Measurements from ENCODE around the gene ZSWIM5.

The ZSWIM5 gene

DNA sequence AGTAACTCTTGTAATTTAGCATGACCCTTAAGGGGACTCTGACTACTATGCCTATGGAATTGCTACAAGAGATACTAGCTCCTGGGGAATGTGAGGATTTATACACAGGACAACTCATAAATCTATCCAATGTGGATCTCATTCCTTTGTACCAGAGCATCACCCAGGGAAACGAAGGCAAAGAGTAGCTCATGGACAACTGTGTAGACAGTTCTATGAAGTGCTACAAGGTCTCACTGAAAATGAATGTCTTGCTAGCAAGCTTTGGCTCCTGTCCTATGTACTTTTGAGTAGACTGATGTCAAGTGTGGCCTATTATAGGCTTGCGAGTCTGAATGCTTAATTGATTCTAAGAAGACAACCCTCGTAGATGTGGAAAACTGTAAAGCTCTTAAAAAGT, 93.7 kb downstream of the ZSWIM5 start:
- TF ChIP-seq GATA3 (IDR thresholded peaks at IDR 0.05; ENCODE audit: low read depth, low read length) (no peak), GATA2 (IDR thresholded peaks at IDR 0.05; ENCODE audit: low read depth, low read length) (no peak)

DNA sequence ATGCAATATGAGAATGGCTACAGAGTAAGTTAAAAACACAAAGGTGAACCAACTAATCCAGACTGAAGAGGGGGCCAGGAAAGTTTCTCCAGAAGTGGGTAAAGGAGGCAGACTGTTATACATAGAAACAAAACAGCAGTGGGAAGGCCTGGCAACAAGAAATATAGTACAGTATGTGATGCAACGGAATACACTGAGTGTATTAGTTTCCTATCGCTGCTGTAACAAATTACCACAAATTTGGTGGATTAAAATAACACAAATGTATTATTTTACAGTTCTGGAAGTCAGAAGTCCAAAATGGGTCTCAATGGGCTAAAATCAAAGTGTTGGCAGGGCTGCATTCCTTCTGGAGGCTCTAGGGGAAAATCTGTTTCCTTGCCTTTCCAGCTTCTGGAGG, 95.2 kb downstream of the ZSWIM5 start:
- TF ChIP-seq GATA2 (IDR thresholded peaks at IDR 0.05; ENCODE audit: low read depth, low read length): no peak
- TF ChIP-seq GATA3 (IDR thresholded peaks at IDR 0.05; ENCODE audit: low read depth, low read length): no peak

DNA sequence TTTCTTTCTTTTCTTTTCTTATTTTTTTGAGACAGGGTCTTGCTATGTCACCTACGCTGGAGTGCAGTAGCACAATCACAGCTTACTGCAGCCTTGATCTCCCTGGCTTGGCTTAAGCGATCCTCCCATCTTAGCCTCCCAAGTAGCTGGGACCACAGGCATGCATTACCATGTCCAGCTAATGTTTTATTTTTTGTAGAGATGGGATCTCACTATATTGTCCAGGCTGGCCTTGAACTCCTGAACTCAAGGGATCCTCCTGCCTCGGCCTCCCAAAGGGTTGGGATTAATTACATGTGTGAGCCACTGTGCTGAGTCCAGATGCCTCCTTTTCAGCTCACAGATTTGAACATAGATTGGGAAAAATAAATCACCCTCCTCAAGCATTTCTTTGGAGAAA, 98.6 kb downstream of the ZSWIM5 start:
- TF ChIP-seq GATA2 (IDR thresholded peaks at IDR 0.05; ENCODE audit: low read depth, low read length) (no peak), GATA3 (IDR thresholded peaks at IDR 0.05; ENCODE audit: low read depth, low read length) (no peak)

DNA sequence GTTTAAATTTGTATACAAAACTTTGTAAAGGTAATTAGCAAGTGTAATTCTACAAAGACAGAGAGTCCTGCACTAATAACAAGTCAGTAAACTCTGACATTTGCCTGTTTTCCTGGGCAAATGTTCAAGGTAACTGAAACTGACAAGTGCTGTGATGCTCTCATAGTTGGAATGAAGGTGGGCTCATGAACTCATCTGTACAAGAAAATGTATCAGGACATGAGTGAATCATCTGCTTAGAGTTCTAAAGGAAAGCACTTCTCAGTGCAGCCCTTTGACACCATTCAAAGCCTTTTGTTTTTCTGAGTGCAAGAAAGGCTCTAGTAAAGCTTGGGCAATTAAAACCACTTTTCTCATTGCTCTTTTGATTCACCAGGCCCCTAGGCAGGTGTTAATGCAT, 102.9 kb downstream of the ZSWIM5 start:
- TF ChIP-seq GATA2 (IDR thresholded peaks at IDR 0.05; ENCODE audit: low read depth, low read length) (no peak), GATA3 (IDR thresholded peaks at IDR 0.05; ENCODE audit: low read depth, low read length) (no peak)

DNA sequence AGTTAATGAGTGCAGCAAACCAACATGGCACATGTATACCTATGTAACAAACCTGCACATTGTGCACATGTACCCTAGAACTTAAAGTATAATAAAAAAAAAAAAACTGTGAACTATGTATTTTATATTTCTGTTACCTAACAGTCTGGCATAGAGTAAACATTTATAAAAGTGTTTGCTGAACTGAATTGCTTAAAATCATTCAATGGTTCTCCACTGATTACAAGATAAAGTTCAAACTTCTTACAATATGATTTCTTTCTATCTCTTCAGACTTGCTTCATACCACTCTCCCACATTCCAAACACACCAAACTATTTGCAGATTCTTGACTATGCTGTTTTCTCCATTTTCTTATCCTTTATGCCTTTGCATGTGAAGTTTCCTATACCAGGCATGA, 104.5 kb downstream of the ZSWIM5 start:
- TF ChIP-seq GATA2 (IDR thresholded peaks at IDR 0.05; ENCODE audit: low read depth, low read length) (no peak), GATA3 (IDR thresholded peaks at IDR 0.05; ENCODE audit: low read depth, low read length) (no peak)

DNA sequence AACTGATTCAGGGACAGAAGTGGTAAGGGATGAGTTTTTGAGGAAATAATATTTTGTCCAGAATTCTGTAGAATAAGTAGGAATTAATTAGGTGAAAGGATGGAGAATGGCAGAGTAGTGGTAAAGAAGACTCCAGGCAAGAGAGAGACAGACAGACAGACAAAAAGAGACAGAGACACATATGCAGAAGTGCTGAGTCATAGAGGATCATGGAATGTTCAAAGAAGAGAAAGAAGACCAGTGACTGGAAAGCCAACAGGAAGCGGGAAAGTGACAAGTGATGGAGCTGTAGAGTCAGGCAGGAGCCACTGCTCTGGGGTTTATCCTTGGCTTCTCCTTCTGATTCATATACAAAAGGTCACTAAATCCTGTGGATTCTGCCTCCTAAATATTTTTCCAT, 108.5 kb downstream of the ZSWIM5 start:
- no peak for TF ChIP-seq GATA3 (IDR thresholded peaks at IDR 0.05; ENCODE audit: low read depth, low read length)

DNA sequence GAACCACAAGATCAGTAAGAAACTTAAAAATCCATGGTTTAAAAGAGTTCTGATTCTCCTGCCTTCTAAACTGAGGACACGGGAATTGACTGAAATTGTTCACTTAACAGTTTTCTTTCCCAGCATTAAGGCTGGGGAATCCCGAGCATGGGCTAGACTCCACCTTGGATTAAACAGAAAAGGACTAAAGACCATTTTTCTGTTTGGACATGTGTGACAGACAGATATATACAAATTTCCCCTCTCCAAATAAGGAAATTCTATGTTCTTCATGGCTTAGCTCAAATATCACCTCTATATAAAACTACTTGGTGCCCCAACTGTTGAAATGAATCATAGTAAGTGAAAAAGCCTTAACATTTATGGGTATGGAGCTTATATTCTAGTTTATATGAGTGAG, 109.3 kb downstream of the ZSWIM5 start:
- no peak for TF ChIP-seq GATA3 (IDR thresholded peaks at IDR 0.05; ENCODE audit: low read depth, low read length)
- TF ChIP-seq GATA2 (IDR thresholded peaks at IDR 0.05; ENCODE audit: low read depth, low read length): no peak

DNA sequence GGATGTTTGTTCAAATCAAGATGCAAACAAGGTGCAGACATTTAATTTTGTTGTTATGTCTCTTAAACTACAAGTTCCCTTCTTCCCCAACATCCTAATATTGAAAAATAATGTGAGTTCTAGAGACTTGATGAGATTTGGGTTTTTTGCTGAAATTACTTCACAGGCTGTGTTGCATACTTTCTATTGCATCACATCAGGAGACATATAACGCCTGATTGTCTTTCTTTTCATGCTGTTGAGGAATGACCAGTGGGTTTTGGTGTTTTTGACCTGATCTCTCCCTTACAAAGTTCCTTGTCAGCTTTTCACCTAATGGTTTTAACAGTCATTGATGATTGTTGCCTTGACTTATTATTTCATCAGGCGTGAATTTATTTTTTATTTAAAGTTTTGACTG, 111.0 kb downstream of the ZSWIM5 start:
- TF ChIP-seq GATA2 (IDR thresholded peaks at IDR 0.05; ENCODE audit: low read depth, low read length) (no peak), GATA3 (IDR thresholded peaks at IDR 0.05; ENCODE audit: low read depth, low read length) (no peak)

DNA sequence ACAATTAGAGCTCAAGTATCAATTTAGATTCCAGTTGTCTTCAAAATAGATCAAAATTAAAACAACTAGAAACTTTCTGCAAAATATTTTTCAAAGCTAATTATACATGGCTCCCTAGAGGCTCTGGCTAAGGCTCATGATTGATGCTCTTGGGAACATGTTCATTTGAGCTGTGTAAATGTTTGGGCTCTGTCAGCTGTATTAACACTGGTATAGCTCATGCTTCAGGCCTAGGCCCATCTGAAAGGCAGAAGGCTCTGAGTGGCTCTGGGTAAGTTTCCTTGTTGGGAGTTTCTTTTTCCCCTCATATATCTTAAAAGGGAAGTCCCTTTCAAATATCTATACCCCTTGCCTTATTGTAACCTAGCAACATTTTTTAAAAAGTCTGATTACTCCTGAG, 113.1 kb downstream of the ZSWIM5 start:
- TF ChIP-seq GATA3 (IDR thresholded peaks at IDR 0.05; ENCODE audit: low read depth, low read length): no peak
- no peak for TF ChIP-seq GATA2 (IDR thresholded peaks at IDR 0.05; ENCODE audit: low read depth, low read length)

DNA sequence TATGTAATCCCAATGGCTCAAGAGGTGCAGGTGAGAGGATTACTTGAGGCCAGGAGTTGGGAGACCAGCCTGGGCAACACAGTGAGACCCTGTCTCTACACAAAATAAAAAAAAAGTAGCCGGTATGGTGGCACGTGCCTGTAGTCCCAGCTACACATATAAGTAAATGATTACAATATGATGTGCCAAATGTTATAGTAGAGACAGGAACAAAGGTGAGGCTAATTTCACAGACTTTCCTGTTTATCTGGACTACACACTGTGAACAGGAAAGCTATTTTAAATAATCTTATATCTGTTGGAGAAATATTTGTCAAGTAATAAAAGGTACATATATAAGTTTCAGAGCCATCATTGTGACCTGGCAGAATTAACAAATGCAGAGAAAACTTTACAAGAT, 116.7 kb downstream of the ZSWIM5 start:
- TF ChIP-seq GATA2 (IDR thresholded peaks at IDR 0.05; ENCODE audit: low read depth, low read length) (no peak), GATA3 (IDR thresholded peaks at IDR 0.05; ENCODE audit: low read depth, low read length) (no peak)

DNA sequence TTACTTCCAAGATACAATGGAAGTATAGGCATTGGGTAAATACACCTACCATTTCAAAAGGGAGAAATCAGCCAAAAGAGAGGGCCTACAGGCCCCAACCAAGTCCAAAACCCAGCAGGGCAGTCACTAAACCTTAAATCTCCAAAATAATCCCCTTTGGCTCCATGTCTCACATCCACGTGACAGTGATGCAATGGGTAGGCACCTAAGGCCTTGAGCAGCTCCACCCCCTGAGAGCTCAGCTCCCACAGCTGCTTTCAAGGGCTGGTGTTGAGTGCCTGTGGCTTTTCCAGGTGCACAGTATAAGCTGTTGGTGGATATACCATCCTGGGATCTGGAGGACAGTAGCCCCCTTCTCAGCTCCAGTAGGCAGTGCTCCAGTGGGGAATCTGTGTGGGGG, 121.8 kb downstream of the ZSWIM5 start:
- TF ChIP-seq GATA2 (IDR thresholded peaks at IDR 0.05; ENCODE audit: low read depth, low read length) (no peak), GATA3 (IDR thresholded peaks at IDR 0.05; ENCODE audit: low read depth, low read length) (no peak)

DNA sequence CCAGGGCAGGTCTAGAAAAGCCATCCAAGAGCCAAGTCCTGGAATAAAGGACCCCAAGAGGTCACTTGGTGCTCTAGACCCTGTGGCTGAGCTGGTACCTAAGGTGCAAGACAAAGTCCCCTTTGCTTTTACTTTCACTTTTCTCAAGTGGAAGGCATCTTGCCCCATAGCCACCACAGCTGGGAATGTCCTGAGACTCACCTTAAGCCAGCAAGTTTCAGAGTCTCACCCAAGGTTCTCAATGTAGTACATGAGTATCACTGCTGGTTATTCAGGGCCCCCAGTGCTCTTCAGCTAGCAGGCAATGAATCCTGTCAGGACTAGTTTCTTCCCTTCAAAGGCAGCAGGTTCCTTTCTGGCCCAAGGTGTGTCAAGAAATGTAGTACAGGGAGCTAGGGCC, 126.9 kb downstream of the ZSWIM5 start:
- TF ChIP-seq GATA3 (IDR thresholded peaks at IDR 0.05; ENCODE audit: low read depth, low read length): no peak
- TF ChIP-seq GATA2 (IDR thresholded peaks at IDR 0.05; ENCODE audit: low read depth, low read length): no peak

DNA sequence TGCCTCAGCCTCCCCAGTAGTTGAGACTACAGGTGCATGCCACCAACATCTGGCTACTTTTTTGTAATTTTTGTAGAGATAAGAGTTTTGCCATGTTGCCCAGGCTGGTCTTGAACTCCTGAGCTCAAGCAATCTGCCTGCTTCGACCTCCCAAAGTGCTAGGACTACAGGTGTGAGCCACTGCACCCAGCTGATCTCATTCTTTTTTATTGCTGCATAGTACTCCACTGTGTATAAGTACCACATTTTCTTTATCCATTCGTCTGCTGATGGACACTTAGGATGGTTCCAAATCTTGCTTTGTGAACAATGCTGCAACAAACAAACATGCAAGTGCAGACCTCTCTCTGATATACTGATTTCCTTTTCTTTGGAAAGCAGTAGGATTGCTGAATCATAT, 134.8 kb downstream of the ZSWIM5 start:
- no peak for TF ChIP-seq GATA2 (IDR thresholded peaks at IDR 0.05; ENCODE audit: low read depth, low read length)
- TF ChIP-seq GATA3 (IDR thresholded peaks at IDR 0.05; ENCODE audit: low read depth, low read length): no peak

DNA sequence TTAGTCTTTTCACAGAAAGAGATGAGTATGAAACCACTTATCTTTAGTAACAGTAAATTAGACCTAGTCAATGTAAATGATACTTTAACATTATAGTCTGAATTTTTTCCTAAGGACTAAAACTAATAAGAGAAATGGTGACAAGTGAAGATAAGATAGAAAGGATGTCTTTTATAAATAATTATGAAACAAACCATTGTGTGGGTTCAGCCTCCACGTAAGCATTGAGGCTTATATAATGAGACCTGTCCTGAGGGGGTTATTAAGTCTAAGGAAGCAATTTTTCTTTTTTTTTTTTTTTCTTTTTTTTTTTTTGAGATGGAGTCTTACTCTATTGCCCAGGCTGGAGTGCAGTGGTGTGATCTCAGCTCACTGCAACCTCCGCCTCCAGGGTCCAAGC, 138.6 kb downstream of the ZSWIM5 start:
- TF ChIP-seq GATA2 (IDR thresholded peaks at IDR 0.05; ENCODE audit: low read depth, low read length): no peak
- TF ChIP-seq GATA3 (IDR thresholded peaks at IDR 0.05; ENCODE audit: low read depth, low read length): no peak

DNA sequence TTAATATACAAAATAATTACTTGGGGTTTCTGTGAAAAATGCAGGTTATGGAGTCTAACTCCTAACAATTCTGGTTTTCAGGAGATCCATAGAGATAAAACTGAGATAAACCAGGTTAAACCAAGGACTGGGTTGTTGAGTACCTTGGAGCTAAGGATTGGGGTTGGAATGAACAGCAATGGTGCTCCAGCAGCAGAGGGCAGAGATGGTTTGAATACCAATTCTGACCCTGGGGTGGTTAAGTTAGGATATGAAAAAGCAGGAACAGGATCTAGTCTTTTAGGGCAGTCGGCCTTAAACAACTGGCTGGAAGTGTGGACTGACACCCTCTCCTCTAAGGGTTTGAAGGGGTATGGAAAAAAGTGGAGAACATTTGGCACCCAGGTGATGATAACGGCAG, 141.3 kb downstream of the ZSWIM5 start:
- TF ChIP-seq GATA2 (IDR thresholded peaks at IDR 0.05; ENCODE audit: low read depth, low read length) (no peak), GATA3 (IDR thresholded peaks at IDR 0.05; ENCODE audit: low read depth, low read length) (no peak)

DNA sequence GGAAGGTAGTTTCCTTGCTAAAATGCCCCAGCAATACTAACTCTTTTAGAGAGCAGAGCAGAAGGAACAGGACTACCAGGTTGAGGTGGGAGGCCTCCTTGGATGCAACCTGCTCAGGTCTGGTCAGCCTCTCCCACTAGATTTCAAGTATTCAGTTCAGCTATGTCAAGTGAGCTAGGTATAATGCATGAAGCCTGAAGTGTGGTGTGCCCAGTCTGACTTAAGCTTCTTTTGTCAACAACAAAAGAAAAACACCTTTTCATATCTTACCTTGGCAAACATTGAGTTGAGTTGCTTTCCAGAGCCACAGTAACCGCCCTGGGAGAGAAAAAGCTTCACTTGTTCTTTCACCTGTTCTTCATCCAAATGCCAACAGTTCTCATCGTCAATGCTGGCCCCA, 146.6 kb downstream of the ZSWIM5 start:
- TF ChIP-seq GATA3 (IDR thresholded peaks at IDR 0.05; ENCODE audit: low read depth, low read length) (no peak), GATA2 (IDR thresholded peaks at IDR 0.05; ENCODE audit: low read depth, low read length) (no peak)

Measured in SH-SY5Y (cell line).